DMS114 treated with DMSO at 0.1 percent for 48 hours (cell line): ENCODE data around the gene DYSF.

Experiments
- DNase-seq: peaks from one replicate; lab custom pipeline; 2025; ENCODE audit not compliant: unreplicated experiment; lab: John Stamatoyannopoulos, UW

Gene DYSF

DNA sequence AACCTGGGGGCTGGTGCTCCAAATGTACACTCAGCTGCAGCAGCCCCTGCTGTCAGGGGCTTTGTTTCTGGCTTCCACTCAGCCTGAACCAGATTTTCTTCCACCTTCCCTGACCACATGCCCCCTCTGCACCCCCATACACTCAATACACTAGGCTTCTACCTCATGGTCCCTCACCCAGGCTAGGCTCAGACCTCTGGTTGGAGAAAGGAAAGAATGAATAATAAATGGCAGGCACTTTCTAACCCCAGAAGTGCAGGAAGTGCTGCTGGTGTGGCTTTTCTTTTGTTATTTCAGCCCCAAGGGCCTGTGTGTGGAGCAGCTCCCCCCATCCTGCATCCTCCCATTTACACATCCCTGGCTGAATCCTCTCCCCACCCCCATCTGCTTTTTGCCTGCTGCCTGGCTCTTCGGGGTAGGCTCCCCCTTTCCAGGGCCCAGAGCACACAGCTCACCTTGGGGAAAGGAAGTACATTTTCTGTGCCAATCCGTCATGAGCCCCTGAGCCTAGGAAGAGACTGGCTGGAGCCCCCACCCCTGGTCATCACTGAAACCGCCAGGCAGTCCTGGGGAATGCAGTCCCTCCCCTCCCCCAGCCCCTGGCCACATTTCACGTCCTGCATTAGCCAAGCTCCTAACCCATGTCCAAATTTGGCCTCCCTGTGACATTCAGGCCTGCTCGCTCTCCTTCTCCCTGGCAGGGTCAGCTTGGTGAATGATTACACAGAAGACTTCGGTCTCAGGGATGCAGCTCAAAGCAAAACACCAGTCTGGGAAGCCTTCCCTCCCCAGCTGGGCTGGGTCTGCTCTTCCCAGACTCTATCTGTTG lies 2.6 kb downstream of the DYSF start:
- DNase-seq: no peak

DNA sequence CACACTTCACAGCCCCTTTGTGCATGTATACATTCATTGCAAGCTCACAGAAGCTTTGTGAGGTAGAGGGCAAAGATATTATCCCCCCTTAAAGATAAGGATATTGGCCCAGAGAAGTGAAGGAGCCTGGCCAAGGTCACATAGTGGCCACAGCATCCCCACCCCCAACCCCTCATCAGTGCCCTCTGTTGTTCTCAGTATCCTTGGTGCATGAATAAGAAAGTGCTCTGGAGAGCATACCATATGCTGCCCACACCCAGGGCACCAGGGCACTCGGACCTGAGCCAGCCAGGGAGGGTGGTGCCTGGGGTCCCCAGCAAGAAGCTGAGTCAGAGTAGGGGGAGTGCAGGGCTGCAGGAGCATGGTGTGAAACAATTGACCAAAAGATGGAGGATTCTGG lies 3.3 kb downstream of the DYSF start:
- no peak for DNase-seq

DNA sequence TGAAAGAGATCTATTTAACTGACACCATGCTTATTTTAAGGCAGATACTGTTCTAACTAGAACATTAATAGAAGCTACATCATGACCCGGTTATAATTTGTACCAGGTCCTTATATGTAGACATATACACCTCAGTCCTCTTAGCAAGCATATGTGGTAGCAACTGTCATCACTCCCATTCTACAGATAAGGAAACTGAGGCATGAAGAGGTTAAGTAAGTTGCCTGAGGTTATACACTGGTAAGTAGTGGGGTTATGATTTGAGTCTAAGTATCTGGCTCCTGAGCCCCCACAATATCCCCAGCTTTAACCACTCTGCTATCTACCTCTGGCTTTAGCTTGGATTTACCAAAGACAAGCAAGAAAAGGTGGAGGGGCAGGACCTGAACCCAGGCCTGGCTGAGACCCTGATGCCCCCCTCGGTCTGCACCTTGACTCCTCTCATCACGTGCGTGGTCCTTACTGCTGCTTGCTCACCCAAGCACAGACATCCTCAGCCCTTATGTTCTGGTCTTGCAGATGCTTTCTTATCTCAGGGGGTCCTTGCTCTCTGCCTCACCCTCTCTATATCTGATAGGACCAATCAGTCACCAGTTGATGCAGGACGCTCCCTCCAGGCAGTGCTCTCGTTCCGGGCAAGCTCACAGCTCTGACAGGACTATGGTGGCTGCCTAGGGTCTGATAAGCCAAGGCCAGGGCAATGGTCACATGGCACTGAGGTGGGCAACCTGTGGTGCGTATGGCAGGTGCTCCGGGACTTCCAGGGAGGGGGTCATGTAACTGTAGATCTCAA lies 4.0 kb downstream of the DYSF start:
- no peak for DNase-seq

DNA sequence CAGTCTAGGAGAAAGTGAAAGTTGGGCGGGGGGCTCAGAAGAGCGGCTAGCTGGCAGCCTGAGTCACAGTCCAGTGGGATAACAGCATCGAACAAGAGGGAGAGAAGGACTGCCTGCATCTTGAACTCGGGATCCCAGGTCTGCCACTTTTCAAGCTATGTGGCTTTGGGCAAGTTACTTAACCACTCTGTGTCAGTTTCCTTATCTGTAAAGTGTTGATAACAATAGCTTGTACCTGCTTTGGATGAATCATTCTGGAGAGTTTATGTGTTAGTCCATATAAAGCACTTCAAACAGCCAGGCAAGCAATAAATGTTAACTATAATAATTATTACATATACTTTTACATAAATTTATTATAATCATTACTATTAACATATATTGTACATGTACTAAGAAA lies 4.6 kb downstream of the DYSF start:
- DNase-seq: no peak

DNA sequence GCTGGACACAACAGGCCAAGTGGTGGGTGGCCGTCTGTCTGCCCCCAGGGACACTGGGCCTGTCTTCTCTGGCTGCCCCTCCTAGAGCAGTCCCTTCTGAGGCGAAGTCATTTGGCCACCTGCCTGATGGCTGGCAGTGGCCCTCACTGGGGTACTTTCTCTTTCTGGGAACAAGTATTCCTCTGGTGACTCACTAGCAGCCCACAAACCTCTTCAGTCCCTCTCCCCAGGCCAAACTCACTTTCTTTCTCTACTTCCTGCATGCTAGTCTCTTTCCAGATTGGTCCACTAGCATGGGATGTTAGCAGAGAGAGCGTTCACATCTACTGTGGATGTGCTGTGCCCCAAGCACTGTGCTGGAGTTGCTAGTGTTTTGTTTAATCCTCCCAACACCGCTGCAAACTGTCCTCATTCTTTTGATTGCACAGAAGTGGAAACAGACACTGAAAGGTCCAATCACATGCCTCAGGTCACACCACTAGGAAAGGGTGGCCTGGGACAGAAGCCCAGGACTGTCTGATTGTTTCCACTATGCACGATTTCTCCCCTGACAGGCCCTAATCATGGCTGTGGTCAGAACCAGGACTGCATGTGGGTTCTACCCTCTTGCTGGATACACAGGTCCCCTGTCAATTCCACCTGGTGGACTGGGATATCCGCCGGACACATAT lies 5.2 kb downstream of the DYSF start:
- no peak for DNase-seq

DNA sequence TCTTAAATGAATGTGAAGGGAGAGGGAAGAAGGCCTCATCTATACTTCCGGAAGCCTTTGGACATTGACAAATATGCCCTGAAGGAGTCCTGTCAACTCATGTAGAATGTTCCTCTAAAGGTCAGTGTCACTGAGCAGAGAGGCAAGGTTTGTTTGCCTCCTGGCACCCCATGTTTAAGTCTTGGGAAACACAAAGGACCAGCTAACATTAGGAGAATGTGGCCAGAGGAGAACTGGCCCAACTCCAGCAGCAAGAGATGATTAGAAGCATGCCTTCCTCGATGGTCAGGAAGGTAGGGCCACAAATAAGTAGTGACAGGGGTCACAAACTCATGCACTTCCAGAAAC lies 5.7 kb downstream of the DYSF start:
- no peak for DNase-seq

DNA sequence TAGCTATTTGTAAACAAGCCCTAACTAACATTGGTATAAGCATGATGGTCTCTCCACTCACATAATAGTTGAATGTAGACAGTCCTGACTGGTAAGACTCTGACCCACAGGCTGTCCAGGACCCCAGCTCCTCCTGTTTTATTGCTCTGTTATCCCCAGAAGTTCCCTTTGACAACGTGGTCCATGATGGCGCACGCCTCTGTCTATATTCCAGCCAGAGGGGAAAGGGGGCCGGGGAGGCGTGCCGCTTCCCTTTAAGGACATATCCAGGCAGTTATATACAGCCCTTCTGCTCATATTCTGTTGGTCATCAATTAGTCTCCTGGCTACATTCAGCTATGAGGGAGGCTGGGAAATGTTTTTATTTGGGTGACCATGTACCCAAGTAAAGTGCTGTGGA lies 6.7 kb downstream of the DYSF start:
- no peak for DNase-seq

DNA sequence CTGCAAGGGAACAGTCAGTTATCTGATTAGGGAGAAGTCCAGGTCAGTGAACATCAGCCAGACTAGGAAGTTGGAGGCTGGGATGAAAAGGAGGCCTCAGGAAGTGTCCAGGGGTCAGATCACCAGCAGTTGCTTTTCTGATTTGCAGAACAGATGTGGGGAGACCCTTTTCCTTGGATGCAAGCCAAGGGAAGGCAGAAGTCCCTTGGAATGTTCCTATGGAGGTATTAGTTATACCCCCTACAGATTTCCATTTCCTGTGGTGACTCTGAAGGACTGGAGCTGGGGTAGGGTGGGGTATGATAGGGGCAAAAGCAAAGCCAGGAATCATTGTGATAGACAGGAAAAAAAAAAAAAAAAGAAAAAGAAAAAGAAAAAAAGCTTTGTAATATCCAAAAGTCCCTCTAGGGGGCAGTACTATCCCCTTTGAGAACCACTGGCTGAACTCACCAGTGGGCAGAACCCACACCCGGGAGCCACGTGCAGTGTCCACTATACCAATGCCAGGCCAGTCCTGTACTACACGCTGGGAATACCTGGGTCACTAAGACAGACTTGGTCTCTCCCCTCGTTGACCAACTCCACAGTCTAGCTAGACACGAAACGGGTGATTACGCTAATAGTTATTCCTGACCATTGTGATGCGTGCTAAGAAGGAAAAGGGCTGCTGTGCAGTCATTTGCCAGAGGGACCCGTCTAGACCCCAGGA lies 7.4 kb downstream of the DYSF start:
- peak; percentile 14 for DNase-seq

DNA sequence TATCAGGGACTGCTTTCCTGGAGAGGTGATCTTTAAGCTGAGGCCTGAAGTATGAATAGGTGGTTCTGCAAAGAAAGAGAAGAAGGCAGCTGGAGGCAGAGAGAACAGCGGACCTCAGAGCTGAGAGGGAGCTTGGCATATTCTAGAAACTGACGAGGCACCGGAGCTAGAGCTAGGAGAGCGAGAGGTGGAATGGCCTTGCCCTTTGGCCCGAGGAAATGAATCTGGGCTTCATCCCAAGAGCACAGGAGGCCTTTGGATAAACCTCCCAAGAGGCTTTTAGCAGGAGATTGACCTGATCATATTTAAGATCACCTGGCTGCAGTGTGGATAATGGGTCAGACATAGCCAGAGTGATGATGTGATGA lies 7.9 kb downstream of the DYSF start:
- DNase-seq: no peak

DNA sequence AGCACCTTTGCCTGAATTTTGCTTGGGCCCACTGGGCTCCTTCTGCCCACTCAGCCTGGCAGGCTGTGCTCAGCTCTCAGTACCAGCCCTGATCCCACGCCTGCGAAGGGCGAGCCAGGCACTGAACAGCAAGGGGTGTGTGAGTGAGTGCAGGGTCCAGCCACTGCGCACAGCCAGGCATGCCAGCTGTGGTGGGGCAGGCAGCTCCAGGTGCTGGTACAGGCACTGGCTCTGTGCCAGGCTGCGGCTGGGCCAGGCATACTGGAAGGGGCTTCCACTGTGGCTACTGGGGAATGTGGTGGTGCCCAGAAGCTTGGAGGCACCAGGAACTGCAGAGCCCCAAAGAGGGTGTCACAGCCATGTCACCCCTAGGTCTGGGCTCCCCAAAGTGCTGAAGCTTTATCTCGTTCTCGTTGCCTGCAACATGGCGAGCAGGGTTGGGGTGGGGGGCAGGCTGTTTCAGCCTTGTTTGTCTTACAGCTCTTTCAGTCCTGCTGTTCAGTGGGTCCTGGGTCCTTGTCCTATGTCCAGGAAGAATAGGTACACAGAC lies 8.8 kb downstream of the DYSF start:
- no peak for DNase-seq

DNA sequence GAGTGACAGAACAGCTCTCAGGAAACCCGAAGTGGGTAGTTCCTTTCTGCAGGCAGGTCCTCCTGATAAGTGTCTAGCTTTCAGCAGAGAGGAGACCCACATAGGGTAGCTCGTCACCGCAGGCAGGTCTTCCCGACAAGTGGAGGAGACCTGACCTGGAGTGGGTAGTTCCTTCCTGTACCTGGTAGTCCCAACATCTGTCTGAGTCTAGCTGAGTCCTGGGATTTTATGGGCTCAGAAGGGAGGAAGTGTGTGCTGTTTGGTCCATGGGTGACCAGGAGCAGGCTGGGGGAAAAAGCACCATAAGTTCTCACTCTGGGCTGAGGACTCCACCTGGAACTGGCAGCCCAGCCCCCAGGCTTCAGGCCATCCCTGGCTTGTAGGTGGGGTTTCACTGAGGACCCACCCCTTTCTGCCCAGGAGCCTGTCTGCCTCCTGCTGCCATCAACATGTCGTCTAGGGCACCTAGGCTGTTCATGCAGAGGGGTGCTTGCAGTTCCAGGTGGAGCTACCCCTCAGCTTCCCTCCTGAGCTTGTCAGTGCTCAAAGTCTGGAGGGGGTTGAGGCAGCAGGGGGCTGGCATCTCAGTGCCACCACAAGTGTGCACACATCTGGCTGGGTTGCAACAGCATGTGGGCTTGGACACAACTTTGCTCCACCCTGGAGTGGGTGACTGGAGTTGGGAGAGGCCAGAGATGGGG lies 9.4 kb downstream of the DYSF start:
- DNase-seq: no peak

DNA sequence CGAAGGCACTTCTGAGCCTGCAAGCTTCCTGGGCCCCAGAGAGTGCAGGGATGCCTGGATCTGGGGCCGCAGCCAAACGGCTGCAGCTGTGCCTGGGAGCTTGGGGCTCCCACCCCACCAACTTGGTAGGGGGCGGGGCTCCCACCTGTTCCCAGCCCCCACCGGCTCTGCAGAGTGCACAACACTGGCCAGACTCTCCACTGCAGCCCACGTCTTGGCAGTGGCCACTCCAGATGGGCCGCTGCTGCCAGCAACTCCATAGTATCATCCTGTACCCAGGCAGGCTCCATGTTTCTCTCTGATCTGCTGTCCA lies 9.9 kb downstream of the DYSF start:
- no peak for DNase-seq

DNA sequence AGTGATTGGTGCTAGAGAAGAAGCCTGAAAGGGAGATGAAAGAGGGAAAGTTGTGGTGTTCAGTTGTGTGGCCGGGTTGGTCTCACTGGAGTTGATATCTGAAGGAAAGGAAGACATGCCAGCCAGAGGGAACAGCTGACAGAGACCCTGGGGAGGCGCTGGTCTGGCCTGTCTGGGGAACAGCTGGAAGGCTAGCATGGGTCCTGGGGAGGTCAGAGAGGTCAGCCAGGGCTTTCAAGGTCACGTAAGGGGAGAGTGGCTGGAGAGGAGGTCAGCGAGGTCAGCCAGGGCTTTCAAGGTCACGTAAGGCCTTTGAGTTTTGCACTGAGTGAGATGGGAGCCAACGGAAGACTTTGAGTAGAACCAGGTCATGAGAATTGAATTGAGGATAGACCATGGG lies 11.0 kb downstream of the DYSF start:
- DNase-seq: no peak

DNA sequence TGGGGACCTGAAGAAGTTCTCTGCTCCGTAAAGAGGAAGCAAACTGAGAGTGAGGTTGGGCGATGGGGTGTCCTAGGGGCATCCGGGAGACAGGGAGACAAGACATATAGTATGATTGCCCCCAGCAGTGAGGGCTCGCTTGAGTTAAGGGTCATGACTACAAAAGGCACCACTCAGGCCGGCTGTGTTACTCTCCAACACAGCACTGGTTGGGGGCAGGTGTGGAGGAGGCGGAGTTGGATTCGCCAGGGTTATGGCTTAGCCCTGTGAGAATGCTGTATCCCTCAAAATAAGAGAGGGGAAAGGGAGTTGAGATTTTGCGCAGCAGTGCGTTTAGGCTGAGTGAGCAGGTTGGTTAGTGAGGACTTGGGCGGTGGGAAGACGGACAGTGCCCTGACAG lies 12.0 kb downstream of the DYSF start:
- no peak for DNase-seq

DNA sequence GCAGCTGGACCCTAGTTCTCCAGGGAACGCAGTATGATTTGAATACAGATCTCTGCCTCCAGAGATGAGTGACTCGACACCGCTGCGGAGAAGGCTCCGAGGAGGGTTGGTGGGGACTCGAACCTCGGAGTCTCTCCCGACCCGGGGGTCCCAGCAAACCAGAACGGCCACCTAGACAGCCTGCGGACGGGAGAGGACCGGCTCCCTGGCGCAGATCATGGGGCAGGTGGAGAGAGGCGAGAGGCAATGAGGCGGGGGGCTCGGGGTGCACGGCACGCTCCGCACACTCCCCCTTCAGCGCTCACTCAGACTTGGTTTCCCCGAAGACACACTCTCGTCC lies 12.6 kb downstream of the DYSF start:
- no peak for DNase-seq

DNA sequence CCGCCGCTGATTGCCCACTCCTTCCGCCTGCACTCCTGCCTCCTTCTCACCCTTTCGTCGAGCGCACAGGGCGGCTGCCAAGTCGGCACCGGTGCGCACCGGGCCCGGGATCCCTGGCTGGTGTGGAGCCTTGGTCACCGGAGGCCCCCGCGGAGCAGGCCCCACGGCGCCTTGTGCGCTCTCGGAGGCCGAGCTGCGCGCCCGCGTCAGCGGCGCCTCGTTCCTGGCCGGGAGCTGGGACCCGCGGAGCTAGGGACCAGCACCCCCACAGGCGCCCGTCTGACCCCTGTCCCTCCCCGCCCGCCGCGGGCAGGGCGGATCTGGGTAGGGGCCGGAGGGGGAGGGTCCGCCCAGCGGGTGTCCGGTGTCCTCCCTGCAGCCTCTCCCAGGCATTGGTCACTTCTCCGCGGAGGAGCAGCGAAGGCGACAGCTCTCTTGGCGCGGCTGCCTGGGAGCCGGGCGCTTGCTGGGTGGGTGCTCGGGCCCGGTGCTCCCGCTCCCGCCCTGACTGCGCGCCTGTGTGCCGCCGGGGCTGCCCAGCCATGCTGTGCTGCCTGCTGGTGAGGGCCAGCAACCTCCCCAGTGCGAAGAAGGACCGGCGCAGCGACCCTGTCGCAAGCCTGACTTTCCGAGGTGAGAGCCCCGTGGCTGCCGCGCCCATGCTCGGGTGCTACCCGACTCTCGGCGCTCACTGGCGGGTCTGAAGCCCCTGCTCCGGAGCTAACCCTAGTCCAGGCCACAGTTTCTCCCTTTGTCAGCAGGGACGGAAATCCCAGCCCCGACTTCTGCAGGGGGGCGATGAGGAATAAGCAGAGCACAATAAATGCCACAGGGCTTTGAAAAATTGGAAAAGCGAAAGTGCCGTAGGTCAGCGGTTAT lies 13.2 kb downstream of the DYSF start:
- peak; percentile 24 for DNase-seq

DNA sequence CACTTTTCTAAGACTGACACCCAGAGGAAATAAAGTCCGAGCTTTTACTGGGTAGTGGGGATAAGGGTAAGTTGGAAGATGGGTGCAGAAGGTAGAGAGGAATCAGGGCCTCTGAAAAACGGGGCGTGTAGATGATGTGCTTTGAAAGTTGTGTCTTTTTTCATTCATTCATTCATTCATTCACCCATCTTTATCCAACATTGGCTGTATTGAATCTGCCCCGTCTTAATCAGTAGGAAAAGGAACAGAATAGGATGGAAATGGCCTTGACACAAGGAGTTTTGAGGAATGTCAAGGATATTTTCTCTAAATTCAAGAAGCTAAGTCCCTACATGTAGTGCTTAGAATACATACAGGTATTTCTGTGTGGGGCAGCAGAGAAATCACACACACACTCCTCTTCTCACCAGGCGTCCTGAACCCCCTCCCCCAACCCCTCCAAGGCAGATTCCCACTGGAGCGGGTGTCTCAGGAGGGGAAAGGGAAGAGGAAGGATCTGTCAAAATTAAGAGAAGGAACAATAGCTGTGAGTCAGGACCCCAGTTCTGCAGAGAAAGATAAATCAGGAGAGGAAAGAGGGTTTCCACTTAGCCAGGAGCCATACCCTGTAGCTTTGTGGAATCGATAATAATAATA lies 13.9 kb downstream of the DYSF start:
- DNase-seq: no peak

DNA sequence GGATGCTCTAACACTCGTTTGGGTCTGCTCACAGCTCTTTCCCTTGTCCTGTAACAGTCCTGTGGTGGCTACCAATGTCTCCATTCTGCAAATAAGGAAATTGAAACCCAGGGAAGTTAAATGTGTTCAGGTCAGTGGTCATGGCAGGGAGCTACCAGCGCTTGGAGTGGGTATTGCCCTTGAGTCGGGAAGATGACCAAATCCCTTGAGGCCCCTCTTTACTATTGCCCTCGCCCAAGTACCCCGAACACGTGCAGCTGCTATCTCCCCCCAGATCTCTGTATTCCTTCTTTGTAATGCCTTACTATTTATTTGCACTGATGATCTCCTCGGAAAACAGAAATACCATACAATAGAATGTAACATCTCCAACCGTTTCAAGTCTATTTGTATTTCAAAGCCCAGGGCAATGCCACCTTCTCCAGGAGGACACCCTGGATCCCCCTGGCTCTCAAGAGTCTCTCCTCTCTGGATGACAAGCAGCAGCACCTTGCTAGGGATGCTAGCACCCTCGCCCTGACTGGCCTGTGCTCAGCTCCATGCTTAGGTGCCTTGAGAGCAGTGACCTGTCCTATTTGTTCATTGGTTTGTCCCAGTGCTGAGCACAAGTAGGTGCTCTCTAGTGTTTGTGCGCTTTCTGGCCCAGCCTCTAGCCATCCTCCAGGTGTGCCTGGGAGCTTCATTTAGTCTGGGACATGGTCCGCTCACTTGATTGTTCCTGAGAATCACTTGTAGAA lies 15.1 kb downstream of the DYSF start:
- no peak for DNase-seq
